Activated CD8-positive, alpha-beta memory T cell treated with anti-CD3 and anti-CD28 coated beads, Interleukin-2, amount 50 U/mL, for 48 hours (primary cell): ENCODE results near the gene ARPP21.

ENCODE experiments used
- DNase-seq: peaks from one replicate; pipeline ENCODE4 v3.0.0-alpha.2; 2020

Gene ARPP21

DNA sequence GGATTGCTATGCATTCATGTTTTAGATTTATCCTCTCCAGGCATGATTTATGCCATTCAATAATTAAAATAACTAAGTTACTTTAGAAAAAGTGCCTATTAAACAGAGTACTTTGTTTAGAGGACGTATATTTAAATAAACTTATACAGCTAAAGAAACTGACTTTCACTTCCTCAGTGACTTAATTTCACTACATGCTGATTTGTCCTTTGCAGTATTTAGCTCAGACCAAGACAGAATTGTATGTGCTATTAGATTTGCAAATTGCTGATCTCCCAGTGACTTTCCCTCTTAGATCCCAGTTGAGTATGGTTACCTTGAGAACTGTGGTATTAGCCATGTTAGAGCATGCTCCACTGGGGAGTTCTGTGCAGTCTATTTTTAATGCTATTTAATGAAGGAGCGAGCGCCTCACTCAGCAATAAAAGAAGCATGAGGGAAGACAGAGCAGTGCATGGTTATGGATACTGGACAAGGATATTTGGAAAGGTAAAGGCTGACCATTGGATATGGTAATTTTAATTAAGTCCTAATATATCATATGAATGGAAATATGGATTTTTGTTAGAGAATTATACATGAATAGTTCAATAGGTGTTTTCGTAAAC is 2.7 kb downstream of the ARPP21 start:
- DNase-seq = no peak

DNA sequence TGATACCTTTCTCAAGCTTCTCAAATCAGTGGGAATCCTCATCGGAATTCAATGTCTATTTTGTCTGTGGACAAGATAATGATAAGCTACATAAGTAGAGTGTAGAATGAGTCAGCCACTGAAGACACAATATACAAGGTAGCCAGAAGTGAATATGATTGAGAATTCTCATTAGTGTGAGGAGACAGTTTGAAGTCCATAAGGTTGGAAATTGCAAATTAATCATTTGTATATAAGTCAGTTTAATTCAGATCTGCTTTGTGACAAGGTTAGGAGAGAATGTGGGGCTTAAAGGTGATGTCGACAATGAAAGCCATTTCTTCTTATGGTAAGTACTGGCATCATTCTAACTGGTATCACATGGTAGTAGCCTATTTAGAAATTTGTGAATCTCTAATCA is 4.2 kb downstream of the ARPP21 start:
- DNase-seq = no peak

DNA sequence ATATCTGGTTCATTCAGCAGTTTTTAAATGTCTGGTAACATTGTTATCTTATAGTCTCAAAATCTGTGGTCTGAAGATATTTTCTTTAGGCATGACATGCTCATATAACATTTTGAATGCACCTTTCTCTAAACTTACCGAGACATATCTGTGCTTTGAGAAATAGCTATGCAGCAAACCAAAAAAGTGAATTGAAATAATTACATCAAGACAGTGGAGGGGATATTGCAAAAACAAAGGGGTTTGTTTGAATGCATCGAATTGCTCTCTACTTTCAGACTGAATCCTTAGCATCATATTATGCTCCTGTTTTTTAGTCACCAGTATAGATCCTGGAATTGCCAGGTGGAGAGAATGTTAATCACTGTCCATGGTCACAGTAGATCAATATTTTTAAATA is 5.1 kb downstream of the ARPP21 start:
- no peak for DNase-seq

DNA sequence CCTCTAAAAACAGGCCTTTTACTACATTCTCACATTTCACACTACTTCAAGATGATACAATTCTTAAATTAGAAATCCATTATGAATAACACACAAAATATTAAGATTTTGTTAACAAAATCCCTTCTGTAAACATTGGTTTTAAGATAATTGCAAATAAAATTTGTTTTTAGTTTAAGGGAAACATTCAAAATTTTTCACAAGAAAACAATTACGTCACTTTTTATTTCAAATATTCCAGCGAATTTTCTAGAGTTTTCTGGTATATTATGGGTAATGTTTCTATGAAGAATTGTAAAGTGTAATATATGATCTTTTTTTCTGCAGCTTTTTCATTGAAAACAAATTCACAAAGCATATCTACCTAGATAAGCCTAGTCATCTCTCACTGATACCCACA is 5.9 kb downstream of the ARPP21 start:
- no peak for DNase-seq

DNA sequence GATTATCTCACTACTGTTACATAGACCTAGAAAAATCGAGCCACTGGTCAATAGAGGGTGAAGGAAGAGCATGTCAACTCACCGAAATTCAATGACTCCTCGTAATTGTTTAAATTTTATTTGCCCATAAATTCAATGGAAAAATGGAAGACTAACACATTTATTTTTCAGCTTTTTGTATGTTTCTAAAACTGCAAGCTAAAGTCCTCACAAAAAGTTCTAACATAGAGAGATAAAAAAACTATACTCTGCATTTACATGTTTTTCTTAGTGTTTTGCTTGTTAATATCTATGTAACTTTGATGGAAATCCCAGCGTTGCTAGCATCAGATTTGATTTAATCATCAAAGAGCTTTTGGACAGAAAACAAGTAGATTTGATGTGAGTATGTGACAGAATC is 6.8 kb downstream of the ARPP21 start:
- no peak for DNase-seq

DNA sequence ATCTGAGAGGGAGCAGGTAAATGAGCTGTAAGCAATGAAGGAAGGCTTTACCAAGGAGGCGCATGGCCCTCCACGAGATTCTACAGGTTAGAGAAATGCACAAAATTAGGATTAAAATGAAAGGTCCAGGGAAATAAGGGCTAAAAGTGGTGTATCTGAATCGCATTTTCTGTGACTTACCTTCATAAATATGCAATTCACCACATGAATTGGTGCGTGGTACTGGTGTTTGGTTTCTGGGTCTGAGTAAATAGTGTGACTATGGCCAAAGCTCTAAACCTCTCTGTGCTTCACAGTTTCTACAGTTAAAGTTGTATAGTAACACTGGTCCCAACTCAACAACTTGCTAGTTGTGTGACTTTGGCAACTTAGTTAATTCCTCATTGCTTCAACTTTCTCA is 8.1 kb downstream of the ARPP21 start:
- no peak for DNase-seq

DNA sequence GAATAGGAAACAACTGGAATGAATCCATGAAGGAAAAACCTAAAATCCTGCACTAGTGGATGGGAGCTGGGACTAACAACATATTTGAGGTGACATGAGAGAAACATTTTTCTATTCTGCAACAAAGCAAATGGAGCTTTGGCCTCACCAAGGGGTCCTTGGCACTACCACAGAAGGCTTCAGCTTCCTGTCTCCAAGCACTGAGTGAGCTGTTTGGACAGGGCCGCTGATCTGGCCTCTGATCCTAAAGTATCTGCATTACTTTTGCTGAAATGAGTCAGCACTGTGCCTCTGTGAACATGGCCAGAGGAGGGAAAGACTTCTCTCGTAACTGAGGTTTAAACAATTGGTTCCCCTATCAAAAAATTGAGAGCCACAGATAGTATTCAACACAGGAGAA is 9.0 kb downstream of the ARPP21 start:
- DNase-seq = no peak

DNA sequence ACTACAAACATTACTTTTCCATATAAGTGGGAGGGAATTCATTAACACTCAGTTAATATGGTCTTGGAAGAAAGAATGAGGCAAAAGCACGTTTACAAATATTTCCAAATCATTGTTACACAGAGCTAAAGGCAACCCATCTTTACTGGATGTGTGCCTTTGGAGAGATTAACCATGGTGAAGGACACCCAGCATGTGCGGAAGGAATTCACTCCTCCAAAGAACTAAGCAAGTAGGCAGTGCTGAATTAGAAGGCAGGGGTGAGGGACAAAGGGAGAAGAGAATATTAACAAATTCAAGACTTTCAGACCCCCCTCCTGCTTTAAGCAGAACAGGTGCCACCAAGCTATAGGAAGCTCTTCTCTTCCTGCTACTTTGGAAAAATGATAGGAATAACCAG is 10.1 kb downstream of the ARPP21 start:
- DNase-seq = no peak

DNA sequence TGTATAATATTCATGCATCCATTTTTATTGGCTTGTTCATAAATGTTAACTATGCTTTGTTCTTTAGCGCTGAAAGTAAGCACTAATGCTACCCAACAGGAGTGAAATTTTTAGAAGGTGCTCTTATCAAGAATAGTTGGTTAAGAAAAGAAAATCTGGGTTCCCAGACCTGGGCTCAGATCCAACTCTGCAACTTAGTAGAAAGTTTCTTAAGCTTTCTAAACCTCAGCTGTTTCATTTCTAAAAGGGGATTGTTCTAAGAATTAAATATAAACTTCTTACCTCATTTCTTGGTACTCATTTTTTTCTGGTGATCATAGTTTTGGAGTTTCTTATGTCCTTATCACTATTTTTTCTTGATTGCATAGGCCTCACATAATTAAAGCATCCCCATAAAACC is 12.1 kb downstream of the ARPP21 start:
- no peak for DNase-seq

DNA sequence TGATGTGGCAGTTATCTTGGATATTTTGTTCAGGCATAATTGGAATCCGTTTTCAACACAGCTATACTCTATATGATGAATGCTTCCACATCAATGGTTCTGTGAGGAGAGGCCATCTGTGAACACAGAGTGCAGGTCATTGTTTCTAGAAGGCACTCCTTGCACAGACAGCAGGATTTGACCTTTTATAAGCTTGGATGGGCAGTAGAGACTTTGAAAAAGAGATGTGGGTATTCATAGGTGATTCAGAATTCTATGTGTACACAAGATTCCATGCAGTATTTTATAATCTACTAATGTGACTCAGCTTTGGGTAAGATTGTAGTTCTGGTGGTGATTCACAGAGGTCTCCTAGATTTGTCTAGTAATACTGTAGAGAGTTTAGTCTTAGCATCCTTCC is 12.5 kb downstream of the ARPP21 start:
- no peak for DNase-seq

DNA sequence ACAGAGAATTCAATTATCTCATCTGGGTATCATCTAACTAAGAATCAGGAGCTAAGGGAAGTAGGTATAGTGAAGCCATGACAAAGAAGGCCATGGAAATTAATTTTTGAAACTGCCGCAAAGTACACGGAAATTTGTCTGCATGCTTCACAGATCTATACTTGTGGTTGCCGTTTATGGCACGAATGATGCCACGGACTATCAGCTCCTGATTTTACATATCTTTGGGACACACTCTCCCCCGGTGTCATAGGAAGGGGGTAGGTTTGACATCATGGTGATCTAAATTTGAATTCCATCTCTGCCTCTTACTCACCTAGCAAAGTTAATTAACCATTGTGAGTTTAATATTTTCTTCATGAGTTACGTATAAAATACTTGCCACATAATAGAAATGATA is 14.0 kb downstream of the ARPP21 start:
- no peak for DNase-seq

DNA sequence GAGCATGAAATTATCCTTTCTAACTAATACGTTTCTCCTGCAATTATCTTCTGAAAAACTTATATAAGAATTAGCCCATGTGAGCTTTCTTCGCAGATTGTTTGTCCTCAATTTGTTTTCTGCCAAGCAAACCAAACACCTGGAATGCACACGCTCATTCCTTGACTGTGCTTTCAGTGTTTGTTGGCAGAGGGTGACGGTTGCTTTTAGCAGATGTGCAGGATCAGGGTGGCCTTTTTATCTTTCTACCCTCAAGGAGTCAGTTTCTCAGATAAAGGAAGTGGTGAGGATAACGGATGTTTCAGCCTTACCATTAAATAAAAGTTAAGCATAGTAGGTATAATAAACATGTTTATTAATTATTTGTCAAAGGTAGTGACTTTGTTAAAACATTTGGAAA is 15.2 kb downstream of the ARPP21 start:
- no peak for DNase-seq

DNA sequence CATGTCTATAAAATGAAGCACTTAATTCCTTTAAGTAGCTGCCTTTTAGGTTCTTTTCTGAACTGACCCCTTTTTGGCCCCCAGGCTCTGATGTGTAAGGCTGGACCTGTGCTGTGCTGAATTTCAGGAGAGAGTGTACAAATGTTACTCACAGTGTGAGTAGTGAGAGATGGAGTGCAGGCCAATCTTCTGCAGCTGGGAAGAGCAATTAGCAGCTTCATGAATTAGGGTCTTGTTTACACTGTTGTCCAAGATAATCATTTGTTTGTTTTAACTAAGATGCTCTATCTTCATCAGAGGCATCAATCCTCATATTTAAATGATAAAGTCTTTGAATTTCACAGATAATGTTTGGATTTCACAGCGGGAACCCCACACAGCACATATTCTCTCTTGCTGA is 19.4 kb downstream of the ARPP21 start:
- DNase-seq = no peak

DNA sequence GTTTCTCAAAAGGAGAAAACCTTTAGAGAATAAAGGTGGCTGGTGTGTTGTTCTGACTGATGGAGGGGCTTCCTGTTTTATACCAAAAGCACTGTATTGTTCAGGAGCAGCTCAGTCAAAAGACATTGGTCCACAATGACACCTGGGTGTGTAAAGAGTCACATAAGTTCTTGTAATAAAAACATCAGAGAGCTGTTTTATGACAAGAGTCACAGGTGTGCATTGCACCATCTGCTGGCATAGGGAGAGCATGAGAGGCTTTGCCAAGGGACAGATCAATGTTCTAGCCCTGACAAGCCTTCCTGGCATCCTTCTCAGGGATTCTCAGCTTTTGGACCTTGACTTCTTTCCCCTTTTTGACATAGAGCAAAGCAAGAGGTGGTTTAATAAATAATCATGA is 20.4 kb downstream of the ARPP21 start:
- no peak for DNase-seq

DNA sequence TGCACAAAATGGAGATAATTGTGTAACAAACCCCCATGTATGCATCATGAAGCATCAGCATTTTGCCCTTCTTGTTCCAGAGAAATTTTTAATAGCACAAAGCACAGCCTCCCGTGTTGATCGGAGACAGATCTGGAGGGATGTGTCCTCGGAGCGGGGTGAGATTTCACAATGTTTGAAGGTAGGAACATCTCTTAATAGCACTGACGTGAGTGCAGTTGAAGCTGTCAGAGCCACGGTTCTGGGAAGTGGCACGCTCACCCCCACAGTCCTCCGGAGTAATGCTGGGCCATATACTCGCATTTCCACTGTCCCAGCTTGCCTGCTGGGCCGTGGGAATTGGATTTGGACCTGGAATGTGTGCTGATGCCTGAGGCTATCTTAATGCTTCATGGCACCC is 24.1 kb downstream of the ARPP21 start:
- no peak for DNase-seq

DNA sequence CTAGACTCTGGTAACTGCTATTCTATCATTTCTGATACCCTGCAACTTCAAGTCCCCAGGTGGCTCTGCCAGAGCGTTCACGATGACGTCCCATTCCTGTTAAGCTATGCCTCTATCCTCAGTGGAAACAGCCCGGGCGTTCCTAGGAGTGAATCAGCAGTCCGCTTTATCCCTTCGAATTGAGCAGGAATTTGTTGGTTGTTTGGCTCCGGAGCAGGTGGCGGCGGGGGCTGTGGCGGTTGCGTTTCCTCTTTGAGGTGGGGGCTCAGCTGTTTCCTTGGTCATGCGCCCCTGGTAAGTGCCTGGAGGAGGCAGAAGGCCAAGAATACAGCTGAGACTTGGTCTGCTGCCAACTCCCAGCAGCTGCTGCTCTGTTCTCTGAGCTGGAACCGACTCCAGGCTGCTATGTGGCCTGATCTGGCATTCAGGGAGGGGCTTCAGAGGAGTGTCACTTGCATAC is 25.2 kb downstream of the ARPP21 start:
- no peak for DNase-seq

DNA sequence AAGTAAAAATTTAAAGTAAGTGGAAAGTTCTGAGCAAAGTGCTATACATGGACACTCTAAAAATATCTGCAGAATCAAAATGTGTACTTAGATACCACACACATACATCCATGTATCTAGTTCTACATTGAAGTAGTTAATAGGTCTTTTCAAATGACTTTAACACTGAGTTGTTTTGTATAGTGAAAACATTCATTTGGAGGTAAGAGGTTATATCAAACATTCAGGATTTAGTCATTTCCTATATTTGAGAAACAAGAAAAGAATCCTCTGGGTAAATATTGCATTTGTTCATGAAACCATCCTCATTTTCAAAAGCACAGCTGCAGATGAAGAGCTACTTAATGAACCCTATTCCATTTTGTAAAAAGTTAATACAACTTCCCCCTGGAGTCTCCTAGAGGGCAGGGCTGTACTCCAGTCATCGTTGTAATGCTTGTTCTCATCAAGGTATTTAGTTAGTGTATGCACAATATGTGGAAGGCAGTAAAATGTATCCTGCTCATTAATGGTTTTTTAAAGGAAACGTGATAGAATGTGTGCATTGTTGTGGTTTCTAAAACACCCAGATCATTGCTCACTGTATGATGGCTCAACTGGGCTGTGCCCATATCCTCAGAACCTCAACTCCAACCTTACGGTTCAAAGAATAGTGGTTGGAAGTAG is 26.2 kb downstream of the ARPP21 start:
- no peak for DNase-seq

DNA sequence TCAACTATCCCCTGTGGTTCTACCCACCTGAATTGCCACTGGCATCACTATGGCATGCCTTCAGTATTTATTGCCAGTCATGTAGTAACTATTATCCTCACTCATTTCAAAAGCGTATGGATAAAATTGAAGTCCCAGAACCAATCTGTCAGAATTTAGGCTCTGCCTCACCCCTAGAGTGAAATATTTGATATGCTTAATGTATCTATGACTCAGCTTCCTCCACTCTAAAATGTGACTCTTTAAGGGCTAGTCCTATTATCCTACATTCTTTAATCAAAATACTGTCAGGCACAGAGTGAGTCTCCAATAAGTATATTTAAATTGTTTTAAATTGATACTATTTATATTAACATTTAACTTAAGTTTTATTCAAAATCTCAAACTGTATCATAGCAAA is 27.6 kb downstream of the ARPP21 start:
- no peak for DNase-seq

DNA sequence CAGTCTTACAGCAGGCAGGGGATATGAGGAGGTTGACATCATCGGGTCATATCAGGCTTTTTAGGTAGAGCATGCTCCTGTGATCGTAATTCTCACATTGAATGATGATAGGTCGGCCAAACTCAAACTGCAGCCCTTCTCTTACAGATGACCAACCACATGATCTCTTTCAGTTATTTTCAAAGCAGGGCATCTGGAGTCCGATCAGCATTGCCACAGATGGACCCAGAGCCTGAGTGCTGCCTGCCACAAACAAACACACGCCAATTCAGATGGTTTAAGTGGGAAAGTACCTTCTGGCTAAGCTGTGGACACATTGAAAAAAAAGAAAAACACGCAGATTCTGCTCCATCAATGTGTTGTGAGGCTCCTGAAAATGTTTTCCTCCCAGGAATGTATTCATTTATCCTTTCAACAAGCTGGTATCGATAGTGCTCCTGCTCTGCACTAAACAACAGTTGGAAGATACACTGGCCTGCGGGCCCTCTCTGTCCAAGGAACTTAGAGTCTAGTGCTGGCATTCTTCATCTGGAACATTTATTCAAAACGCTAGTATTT is 31.2 kb downstream of the ARPP21 start:
- no peak for DNase-seq

DNA sequence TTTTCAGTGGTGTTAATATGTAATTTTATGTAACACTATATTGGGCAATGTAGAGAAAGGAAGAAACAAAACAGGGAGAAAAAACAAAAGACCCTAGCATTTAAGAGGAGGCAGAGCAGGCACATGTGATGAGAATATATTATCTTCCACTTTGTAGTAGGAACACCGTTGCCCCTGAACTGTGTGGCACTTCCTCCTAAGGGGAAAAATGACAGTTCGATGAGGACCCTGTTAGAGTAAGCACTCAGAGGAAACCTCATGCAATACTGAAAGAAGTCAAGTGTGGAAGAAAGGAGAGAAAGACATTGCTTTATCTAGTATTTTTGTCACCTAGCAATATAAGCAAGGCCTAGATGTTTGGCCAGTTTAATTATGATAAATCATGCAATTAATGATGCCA is 32.2 kb downstream of the ARPP21 start:
- no peak for DNase-seq

DNA sequence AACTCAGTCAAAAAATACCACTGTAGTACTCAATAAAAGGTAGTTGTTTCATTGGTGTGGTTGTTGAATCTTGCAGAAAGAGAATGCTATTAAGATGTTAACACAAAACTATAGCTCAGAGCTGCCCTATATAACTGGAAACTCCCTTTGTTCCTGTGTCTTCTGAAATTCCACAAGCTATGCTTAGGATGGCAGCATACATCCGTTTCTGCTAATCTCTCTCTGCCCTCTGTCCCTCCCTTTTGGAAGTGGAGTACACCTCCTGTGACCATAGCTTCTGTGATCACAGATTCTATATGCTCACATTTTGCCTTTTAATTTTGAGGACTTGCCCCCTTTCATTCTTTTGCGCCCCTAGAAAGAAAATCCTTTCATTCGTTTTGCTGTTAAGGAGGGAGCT is 33.7 kb downstream of the ARPP21 start:
- no peak for DNase-seq

DNA sequence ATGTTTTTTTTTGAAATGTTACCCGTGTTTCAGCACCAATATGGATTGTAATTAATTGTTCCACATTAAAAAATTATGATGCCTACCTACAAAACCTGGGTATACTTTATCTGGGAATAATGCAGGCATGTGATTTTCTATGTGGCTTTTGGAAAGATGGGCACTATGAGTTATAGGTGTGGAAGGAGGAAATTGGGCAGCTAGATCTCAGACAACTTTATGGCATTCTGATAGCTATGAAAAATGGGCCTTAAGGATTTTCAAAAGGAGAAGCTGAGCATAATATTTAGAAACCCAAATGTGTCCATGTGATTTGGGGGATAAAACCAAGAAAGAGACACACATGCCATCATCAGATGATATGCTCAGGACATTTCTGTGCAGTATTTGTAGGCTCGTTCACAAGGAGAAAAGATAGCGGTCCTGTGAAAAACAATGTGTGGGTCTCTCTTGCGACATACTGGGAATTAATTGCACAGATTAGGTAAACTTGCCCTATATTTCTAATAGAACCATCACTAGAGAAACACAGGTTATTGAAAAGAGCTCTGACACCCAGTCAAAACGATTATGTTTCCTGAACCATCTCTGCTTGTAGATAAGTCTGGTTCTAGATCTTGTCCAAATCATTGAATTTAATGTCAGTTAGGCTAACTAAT is 35.3 kb downstream of the ARPP21 start:
- DNase-seq = no peak

DNA sequence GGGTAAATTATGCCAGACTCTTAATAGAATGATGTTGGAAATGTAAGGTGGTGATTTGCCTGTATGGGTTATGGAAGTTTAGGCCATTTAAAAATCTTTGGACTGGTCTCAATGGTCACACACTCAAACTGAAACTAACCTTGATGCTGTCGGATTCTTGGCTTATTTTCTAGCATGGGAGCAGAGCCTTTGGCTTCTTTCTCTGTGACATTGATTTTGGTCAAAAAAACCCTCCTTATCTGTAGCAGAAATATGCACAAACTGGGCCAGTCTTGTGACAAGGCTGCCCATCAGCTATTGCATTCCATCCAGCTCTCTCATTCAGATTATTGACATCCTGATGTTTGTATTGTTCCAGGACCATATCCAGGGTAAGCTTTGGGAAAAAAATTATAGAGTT is 35.9 kb downstream of the ARPP21 start:
- DNase-seq = no peak

DNA sequence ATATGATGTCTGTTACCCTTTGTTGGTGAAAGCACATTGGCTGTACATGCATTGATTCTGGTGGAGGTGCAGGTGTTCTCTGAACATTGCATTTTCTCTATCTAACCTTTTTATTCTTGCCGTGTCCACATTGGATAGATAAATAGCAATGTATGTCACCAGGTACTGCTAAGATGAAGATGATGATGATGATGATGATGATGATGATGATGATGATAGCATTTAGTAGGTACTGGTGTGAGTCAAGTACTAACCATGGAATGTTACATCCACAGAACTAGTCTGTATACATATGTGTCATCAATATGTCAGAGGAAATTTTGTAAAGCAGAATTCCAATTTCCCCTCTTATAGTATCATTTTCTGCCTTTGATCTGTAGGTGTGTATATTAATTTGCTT is 36.3 kb downstream of the ARPP21 start:
- no peak for DNase-seq
